HEK293T (cell line): ENCODE results near the gene MYRFL.

Source experiments
- CTCF ChIA-PET: fragments of 350-600 bp; formaldehyde crosslinking; extraction: SDS; loops from one replicate; lab custom pipeline; 2021; ENCODE audit warnings: antibody characterized with exemption, inconsistent platforms; lab: Yijun Ruan, JAX
- POLR2A ChIA-PET: fragments of 350-600 bp; formaldehyde crosslinking; extraction: SDS; loops from one replicate; lab custom pipeline; 2020; ENCODE audit warnings: antibody characterized with exemption, inconsistent platforms; lab: Yijun Ruan, JAX
- DNase-seq: peaks from one replicate; pipeline ENCODE4 v3.0.0; 2012; ENCODE audit warnings: mixed read lengths; ENCODE audit errors: extremely low spot score
- ARNT ChIP-seq: fragments of 450-650 bp; IDR thresholded peaks from 2 replicates; pipeline ENCODE4 v1.6.1; 2017; ENCODE audit warnings: mild to moderate bottlenecking
- BHLHE40 ChIP-seq: fragments of 450-650 bp; IDR thresholded peaks from 2 replicates; pipeline ENCODE4 v1.6.1; 2016; ENCODE audit warnings: mild to moderate bottlenecking, moderate library complexity, borderline replicate concordance
- CTBP1 ChIP-seq: fragments of 450-650 bp; IDR thresholded peaks from 2 replicates; pipeline ENCODE4 v1.6.1; 2016; ENCODE audit warnings: borderline replicate concordance
- ELF4 ChIP-seq: fragments of 450-650 bp; IDR thresholded peaks from 2 replicates; pipeline ENCODE4 v1.6.1; 2017; ENCODE audit warnings: antibody characterized with exemption
- FOXA1 ChIP-seq: fragments of 450-650 bp; IDR thresholded peaks from 2 replicates; pipeline ENCODE4 v1.6.1; 2016; ENCODE audit warnings: mild to moderate bottlenecking
- FOXK2 ChIP-seq: fragments of 450-650 bp; IDR thresholded peaks from 2 replicates; pipeline ENCODE4 v1.6.1; 2016; ENCODE audit warnings: mild to moderate bottlenecking
- FOXM1 ChIP-seq: fragments of 450-650 bp; IDR thresholded peaks from 2 replicates; pipeline ENCODE4 v1.6.1; 2017; ENCODE audit warnings: mild to moderate bottlenecking, borderline replicate concordance
- HDGF ChIP-seq: fragments of 450-650 bp; IDR thresholded peaks from 2 replicates; pipeline ENCODE4 v1.6.1; 2017; ENCODE audit warnings: antibody characterized with exemption, borderline replicate concordance
- L3MBTL2 ChIP-seq: fragments of 450-650 bp; conservative IDR thresholded peaks from 2 replicates; pipeline ENCODE4 v1.6.1; 2016; ENCODE audit warnings: mild to moderate bottlenecking
- LEF1 ChIP-seq: fragments of 450-650 bp; IDR thresholded peaks from 2 replicates; pipeline ENCODE4 v1.6.1; 2017; ENCODE audit warnings: mild to moderate bottlenecking, borderline replicate concordance
- NFRKB ChIP-seq: fragments of 450-650 bp; IDR thresholded peaks from 2 replicates; pipeline ENCODE4 v1.6.1; 2016; ENCODE audit warnings: mild to moderate bottlenecking, moderate library complexity
- PKNOX1 ChIP-seq: fragments of 450-650 bp; IDR thresholded peaks from 2 replicates; pipeline ENCODE4 v1.6.1; 2016
- SP1 ChIP-seq: fragments of 450-650 bp; IDR thresholded peaks from 2 replicates; pipeline ENCODE4 v1.6.1; 2017
- SUZ12 ChIP-seq: fragments of 450-650 bp; IDR thresholded peaks from 2 replicates; pipeline ENCODE4 v1.6.1; 2016; ENCODE audit warnings: mild to moderate bottlenecking
- TARDBP ChIP-seq: fragments of 450-650 bp; IDR thresholded peaks from 2 replicates; pipeline ENCODE4 v1.6.1; 2016
- ZNF384 ChIP-seq: fragments of 450-650 bp; IDR thresholded peaks from 2 replicates; pipeline ENCODE4 v1.6.1; 2016

The MYRFL gene

DNA sequence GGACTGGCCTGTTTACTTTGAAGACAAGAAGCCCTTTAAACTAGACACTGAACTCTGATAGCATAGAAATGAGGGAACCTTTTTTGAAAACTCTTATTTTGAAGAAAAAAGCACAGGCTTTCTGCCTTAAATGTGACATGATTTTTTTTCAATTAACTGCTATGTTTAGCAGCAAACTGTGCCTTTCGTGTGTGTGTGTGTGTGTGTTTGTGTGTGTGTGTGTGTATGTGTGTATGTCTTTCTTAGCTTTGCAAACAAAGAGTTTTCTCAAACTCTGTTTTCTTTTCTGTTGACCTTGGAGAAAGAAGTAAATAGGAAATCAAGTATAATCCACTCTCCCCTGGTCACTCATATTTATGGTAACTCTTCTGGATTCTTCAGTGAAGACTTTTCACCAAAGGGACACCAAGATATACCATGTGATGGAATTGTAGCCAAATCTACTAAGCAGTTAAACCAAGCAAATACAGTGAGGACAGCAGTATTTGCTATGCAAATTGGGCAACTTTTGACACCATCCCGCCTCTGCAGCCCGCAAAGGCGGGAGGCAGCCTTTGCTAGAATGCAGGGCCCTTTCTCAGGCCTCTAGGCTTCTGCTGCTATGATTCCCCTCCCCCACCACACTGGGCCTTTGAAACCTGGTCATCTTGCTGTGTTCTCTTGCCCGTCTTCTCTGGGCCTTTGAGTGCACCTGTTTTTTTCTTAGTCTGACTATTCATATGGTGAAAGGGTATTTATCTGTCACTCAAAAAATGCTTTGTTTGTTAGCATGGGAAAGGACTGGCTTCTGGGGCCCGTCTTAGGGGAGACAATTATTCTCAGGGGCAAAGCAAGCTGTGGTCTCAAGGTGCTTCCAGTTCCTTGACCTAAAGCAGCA lies 107.9 kb downstream of the MYRFL start:
- DNase-seq, result no peak
- TF ChIP-seq FOXK2, result no peak
- TF ChIP-seq FOXM1, result no peak
- no peak for TF ChIP-seq ELF4
- TF ChIP-seq SP1, result no peak
- TF ChIP-seq PKNOX1, result no peak
- no peak for TF ChIP-seq SUZ12
- TF ChIP-seq L3MBTL2, result no peak
- TF ChIP-seq HDGF, result no peak
- no peak for TF ChIP-seq CTBP1
- no peak for TF ChIP-seq NFRKB
- TF ChIP-seq ARNT, result no peak
- no peak for TF ChIP-seq BHLHE40
- no peak for TF ChIP-seq FOXA1
- TF ChIP-seq TARDBP, result no peak
- no peak for TF ChIP-seq ZNF384
- ChIA-PET CTCF (interaction anchor here (0.7 kb wide), 1 partner anchor 33 kb away, joined by 3 read pairs; no protein-coding TSS in a partner anchor), POLR2A (no interaction called here)

- no peak for DNase-seq
- ChIA-PET POLR2A (no interaction called here), CTCF (no interaction called here)
- no peak for TF ChIP-seq ELF4
- no peak for TF ChIP-seq PKNOX1
- TF ChIP-seq FOXA1, result no peak
- TF ChIP-seq BHLHE40, result no peak
- TF ChIP-seq ZNF384, result no peak
- TF ChIP-seq ARNT, result no peak
- no peak for TF ChIP-seq FOXM1
- no peak for TF ChIP-seq LEF1
- no peak for TF ChIP-seq SP1
- no peak for TF ChIP-seq TARDBP
Observed at GRCh38 chr12:69934011-69934410, 109.0 kb downstream of the MYRFL start.

GRCh38 chr12:69935651-69936100 lies 110.6 kb downstream of the MYRFL start:
- ChIA-PET POLR2A (no interaction called here), CTCF (no interaction called here)
- TF ChIP-seq LEF1, result no peak
- TF ChIP-seq PKNOX1, result no peak
- TF ChIP-seq SP1, result no peak
- TF ChIP-seq FOXM1, result no peak
- TF ChIP-seq TARDBP, result no peak
- no peak for TF ChIP-seq ZNF384
- no peak for TF ChIP-seq ARNT
- no peak for TF ChIP-seq L3MBTL2
- TF ChIP-seq SUZ12, result no peak
- TF ChIP-seq BHLHE40, result no peak
- TF ChIP-seq FOXA1, result no peak
- TF ChIP-seq HDGF, result no peak
- no peak for DNase-seq

GRCh38 chr12:69936214-69936731 lies 111.2 kb downstream of the MYRFL start:
- CTCF ChIA-PET, result no interaction called here
- no peak for DNase-seq
- no peak for TF ChIP-seq CTBP1
- no peak for TF ChIP-seq FOXM1
- TF ChIP-seq ELF4, result no peak
- TF ChIP-seq BHLHE40, result no peak
- no peak for TF ChIP-seq PKNOX1
- no peak for TF ChIP-seq FOXA1
- TF ChIP-seq ZNF384, result no peak
- TF ChIP-seq LEF1, result no peak
- TF ChIP-seq NFRKB, result no peak
- no peak for TF ChIP-seq L3MBTL2
- no peak for TF ChIP-seq SUZ12
- TF ChIP-seq SP1, result no peak
- no peak for TF ChIP-seq FOXK2
- POLR2A ChIA-PET, result no interaction called here

DNA sequence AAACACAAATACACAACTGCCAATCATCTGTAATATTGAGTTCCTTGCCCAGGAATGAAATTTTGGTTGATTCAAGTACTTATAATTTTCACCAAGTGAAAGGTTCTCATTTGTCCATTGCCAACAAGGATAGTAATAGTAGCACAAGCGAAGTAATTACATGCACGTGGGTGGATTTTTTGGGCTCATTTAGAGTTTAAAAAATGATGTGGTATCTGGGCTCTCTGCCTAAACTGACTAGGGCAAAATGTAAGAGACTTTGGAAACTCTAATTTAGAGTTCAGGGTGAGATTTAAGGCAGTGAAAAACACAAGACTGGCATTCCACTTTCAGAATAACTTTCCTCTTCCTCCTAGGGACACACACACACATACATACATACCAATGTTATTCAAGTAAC lies 111.7 kb downstream of the MYRFL start:
- TF ChIP-seq TARDBP, result no peak
- no peak for TF ChIP-seq BHLHE40
- no peak for TF ChIP-seq CTBP1
- no peak for TF ChIP-seq ARNT
- TF ChIP-seq ZNF384, result no peak
- no peak for TF ChIP-seq PKNOX1
- no peak for TF ChIP-seq NFRKB
- no peak for TF ChIP-seq LEF1
- no peak for TF ChIP-seq SP1
- TF ChIP-seq HDGF, result no peak
- no peak for TF ChIP-seq FOXM1
- no peak for TF ChIP-seq ELF4
- ChIA-PET CTCF (no interaction called here), POLR2A (no interaction called here)

More for the DNA sequence above, 111.7 kb downstream of the MYRFL start:
- DNase-seq, result no peak
